Measurements from ENCODE around the gene SLC49A3. TPM values are rescaled to one million over a fixed set of nuclear protein-coding genes. Genes with fewer than 3 reads are reported as not detected.

SLC49A3 gene
- total and polyA plus RNA-seq, 2 of the 13 experiments (the other 11 are each of a cell fraction or from before 2014, with no cell fraction given), result 0.07 to 0.17 TPM

- WGBS (ENCODE audit: low lambda C conversion rate), result 0% methylated on average over 2 of the region's 6 CpGs
- BruUV-seq (replicated peaks), result no TSS peak
- no peak for TF ChIP-seq HMGXB3 (CRISPR knock-in tag; IDR thresholded peaks at IDR 0.05; ENCODE audit: borderline replicate concordance)
- TF ChIP-seq SIN3A (IDR thresholded peaks at IDR 0.05; ENCODE audit: borderline replicate concordance, low read depth, low read length), result no peak
- TF ChIP-seq AGO2 (optimal IDR thresholded peaks at IDR 0.05; ENCODE audit: low read depth, low read length), result no peak
- TF ChIP-seq EHMT2 (IDR thresholded peaks at IDR 0.05; ENCODE audit: borderline replicate concordance, low read depth, low read length), result no peak
- no peak for TF ChIP-seq ZIK1 (CRISPR knock-in tag; IDR thresholded peaks at IDR 0.05; ENCODE audit: borderline replicate concordance, low read depth)
- no peak for TF ChIP-seq ZNF274 (CRISPR knock-in tag; IDR thresholded peaks at IDR 0.05)
- TF ChIP-seq ZMYM2 (CRISPR knock-in tag; IDR thresholded peaks at IDR 0.05), result no peak
- TF ChIP-seq ZNF225 (CRISPR knock-in tag; IDR thresholded peaks at IDR 0.05), result no peak
- TF ChIP-seq HNF4G (IDR thresholded peaks at IDR 0.05; ENCODE audit: borderline replicate concordance, low read depth, low read length), result no peak
- no peak for TF ChIP-seq HNF4G (CRISPR knock-in tag; IDR thresholded peaks at IDR 0.05; ENCODE audit: borderline replicate concordance, low read depth)
- TF ChIP-seq GATAD2A (CRISPR knock-in tag; IDR thresholded peaks at IDR 0.05), result no peak
- no peak for TF ChIP-seq FLYWCH1 (CRISPR knock-in tag; IDR thresholded peaks at IDR 0.05)
- TF ChIP-seq ZBTB34 (CRISPR knock-in tag; IDR thresholded peaks at IDR 0.05), result no peak
Measured at GRCh38 chr4:632926-633325, 56.0 kb downstream of the SLC49A3 start.

More at GRCh38 chr4:632926-633325, 56.0 kb downstream of the SLC49A3 start:
- Histone ChIP-seq H3K9ac (ENCODE audit: insufficient read depth, low read depth, low read length) (no peak overlapping the region), H3K79me2 (ENCODE audit: insufficient read depth, low read length) (no peaks in the 10 kb centered on the region), H3K36me3 (replicated peaks in 1 of 2; ENCODE audit: control insufficient read depth in 1 of 2, insufficient read depth in 2 of 2, low read length in 2 of 2) (no peaks in the 10 kb centered on the region), H3K27me3 (ENCODE audit: control insufficient read depth in 1 of 2, insufficient read depth in 2 of 2, low read length in 2 of 2) (peaks cover 15 to 66% of the 10 kb centered on the region in 2 experiments; a peak in 4 of 5 replicates), H4K20me1 (ENCODE audit: insufficient read depth, low read length) (no peaks in the 10 kb centered on the region), H3K4me3 (replicated peaks in 1 of 3; ENCODE audit: insufficient read depth in 1 of 3, low read depth in 2 of 3, low read length in 3 of 3) (no peak overlapping the region), H3K27ac (ENCODE audit: extremely low read length, insufficient read depth, low read length) (no peak overlapping the region), H2AFZ (ENCODE audit: low read length) (no peak overlapping the region), H3K9me3 (ENCODE audit: low read length) (no peaks in the 10 kb centered on the region), H3K4me2 (ENCODE audit: low read depth, low read length) (no peak overlapping the region), H3K4me1 (ENCODE audit: insufficient read depth, low read length) (peaks cover 8% of the 10 kb centered on the region)
- POLR2A ChIA-PET, result no interaction called here
- in situ Hi-C loops (cut with HindIII; ENCODE audit: extremely low pct_ligation_motif_present, low pct_unique_long_range_greater_than_20kb), result no loop called here
- CTCF ChIA-PET (ENCODE audit: low intra/inter-chr PET ratio, low total read pairs), result no interaction called here
- FAIRE-seq (no peak), ATAC-seq (no peak), DNase-seq (ENCODE audit: low spot score) (no peak)
- intact Hi-C loops (cut with micrococcal nuclease; ENCODE audit: unreplicated experiment), result no loop called here
